CD14-positive monocyte (primary cell): ENCODE data around the gene NECTIN1. TPM values are rescaled to one million over a fixed set of nuclear protein-coding genes. Genes with fewer than 3 reads are reported as not detected.

Experiments used
- DNase-seq, 3 donors: peaks; one replicate each; pipeline ENCODE4 v3.0.0-alpha.2; 2011 to 2022
- H2AFZ ChIP-seq: 2 replicates; pipeline ENCODE4 v1.6.0; 2012; ENCODE audit warnings: mild to moderate bottlenecking, low read depth, low read length, inconsistent platforms; ENCODE audit not compliant: insufficient read depth, poor library complexity, severe bottlenecking
- H3K27ac ChIP-seq, 2 donors: 1 replicate in 1 of 2; 2 replicates in 1 of 2; pipeline ENCODE4 v1.5.1; 2012 to 2013; ENCODE audit warnings: low read length in 2 of 2, control low read depth in 1 of 2, inconsistent platforms in 1 of 2, low read depth in 1 of 2, mild to moderate bottlenecking in 1 of 2
- H3K27me3 ChIP-seq, 2 donors: one replicate each; pipeline versions ENCODE4 v1.6.0 to v1.6.1; 2011 to 2013; ENCODE audit warnings: low read length in 2 of 2; ENCODE audit not compliant: control insufficient read depth in 2 of 2, insufficient read depth in 2 of 2
- H3K36me3 ChIP-seq, 2 donors: replicated peaks in 1 of 2; 1 replicate in 1 of 2; 2 replicates in 1 of 2; pipeline versions ENCODE4 v1.5.1 to v1.6.1; 2012 to 2013; ENCODE audit warnings: low read length in 2 of 2, control low read depth in 1 of 2, inconsistent platforms in 1 of 2, mild to moderate bottlenecking in 1 of 2; ENCODE audit not compliant: insufficient read depth in 2 of 2, control insufficient read depth in 1 of 2
- H3K4me1 ChIP-seq, 2 donors: 1 replicate in 1 of 2; 2 replicates in 1 of 2; pipeline versions ENCODE4 v1.5.1 to v1.6.1; 2012 to 2013; ENCODE audit warnings: low read length in 2 of 2, control low read depth in 1 of 2, inconsistent platforms in 1 of 2, mild to moderate bottlenecking in 1 of 2, moderate library complexity in 1 of 2; ENCODE audit not compliant: insufficient read depth in 2 of 2, control insufficient read depth in 1 of 2
- H3K4me2 ChIP-seq: replicated peaks from 2 replicates; pipeline ENCODE3; 2012; ENCODE audit warnings: low read length, moderate library complexity, mild to moderate bottlenecking; ENCODE audit not compliant: poor library complexity, severe bottlenecking; ENCODE audit errors: extremely low read depth
- H3K4me3 ChIP-seq, 3 experiments: fragments of 200-600 bp in 1 of 3; sonication (generic) in 1 of 3; replicated peaks in 1 of 3; 1 replicate in 2 of 3; 2 replicates in 1 of 3; pipeline ENCODE4 v1.5.1; 2011 to 2013; ENCODE audit warnings: low read length in 3 of 3, mild to moderate bottlenecking in 3 of 3, control low read depth in 2 of 3, low read depth in 2 of 3, inconsistent platforms in 1 of 3, moderate library complexity in 1 of 3
- H3K79me2 ChIP-seq: 2 replicates; pipeline ENCODE4 v1.6.0; 2012; ENCODE audit warnings: mild to moderate bottlenecking, control low read depth, inconsistent platforms, low read length, moderate library complexity; ENCODE audit not compliant: insufficient read depth
- H3K9ac ChIP-seq: 2 replicates; pipeline ENCODE4 v1.6.0; 2017; ENCODE audit warnings: low read length, mild to moderate bottlenecking; ENCODE audit not compliant: insufficient read depth, poor library complexity, severe bottlenecking
- H3K9me3 ChIP-seq, 2 donors: replicated peaks in 1 of 2; 1 replicate in 1 of 2; 2 replicates in 1 of 2; pipeline versions ENCODE4 v1.5.1 to v1.6.1; 2012 to 2013; ENCODE audit warnings: low read length in 2 of 2, control low read depth in 1 of 2; ENCODE audit not compliant: control insufficient read depth in 1 of 2, insufficient read depth in 1 of 2
- H4K20me1 ChIP-seq: 2 replicates; pipeline ENCODE4 v1.6.0; 2012; ENCODE audit warnings: mild to moderate bottlenecking, low read length, control low read depth, moderate library complexity; ENCODE audit not compliant: insufficient read depth
- H3K27ac Mint-ChIP-seq, 7 donors: one replicate each; pipeline ENCODE4 v1.8.0; 2020; ENCODE audit warnings: mild to moderate bottlenecking in 7 of 7, mixed read lengths in 7 of 7, moderate library complexity in 6 of 7, inconsistent platforms in 2 of 7
- H3K27me3 Mint-ChIP-seq, 3 donors: one replicate each; pipeline ENCODE4 v1.8.0; 2021 to 2022; ENCODE audit warnings: low read depth in 3 of 3, mild to moderate bottlenecking in 3 of 3, mixed read lengths in 3 of 3, moderate library complexity in 3 of 3, inconsistent platforms in 1 of 3
- H3K36me3 Mint-ChIP-seq, 2 donors: one replicate each; pipeline ENCODE4 v1.8.0; 2020; ENCODE audit warnings: mixed read lengths in 2 of 2, inconsistent platforms in 1 of 2, mild to moderate bottlenecking in 1 of 2
- H3K4me1 Mint-ChIP-seq: one replicate; pipeline ENCODE4 v1.8.0; 2020; ENCODE audit warnings: mild to moderate bottlenecking, mixed read lengths
- H3K4me3 Mint-ChIP-seq, 2 donors: one replicate each; pipeline ENCODE4 v1.8.0; 2020; ENCODE audit warnings: mild to moderate bottlenecking in 2 of 2, mixed read lengths in 2 of 2, moderate library complexity in 1 of 2
- H3K9me3 Mint-ChIP-seq, 7 donors: one replicate each; pipeline ENCODE4 v1.8.0; 2020 to 2022; ENCODE audit warnings: mixed read lengths in 7 of 7, mild to moderate bottlenecking in 6 of 7, moderate library complexity in 6 of 7, inconsistent platforms in 2 of 7
- WGBS: methylation state at CpG from one replicate; pipeline ENCODE4 v1.1.5; 2013; ENCODE audit warnings: missing lambda C conversion rate; ENCODE audit not compliant: insufficient coverage; 5-methylcytosine and 5-hydroxymethylcytosine counted together
- intact Hi-C, 2 donors: fragments of 100-400 bp; cut with micrococcal nuclease; formaldehyde crosslinking; loops; one replicate each; pipeline versions ENCODE4 v1.15.0 to v1.15.1; 2023
- polyA plus RNA-seq, 3 donors: library from polyadenylated mRNA; depleted of rRNA in 1 of 3; unstranded in 2 of 3; stranded (reverse) in 1 of 3; fragments of 300-500 nt in 2 of 3; fragments of >200 nt in 1 of 3; fragmentation: Illumina TruSeq in 2 of 3; gene quantifications; 1 replicate in 2 of 3; 2 replicates in 1 of 3; pipeline ENCODE4 v1.2.3, GENCODE V29; 2012 to 2021
- TF ChIP-seq, protein P1 (sequence below): fragments of 200-600 bp; IDR thresholded peaks from one replicate; pipeline ENCODE4 v1.8.0; 2022; ENCODE audit warnings: antibody characterized with exemption, mild to moderate bottlenecking

Gene NECTIN1
- polyA plus RNA-seq, 3 donors, result 0.53 to 8.3 (median 0.85) TPM

DNA sequence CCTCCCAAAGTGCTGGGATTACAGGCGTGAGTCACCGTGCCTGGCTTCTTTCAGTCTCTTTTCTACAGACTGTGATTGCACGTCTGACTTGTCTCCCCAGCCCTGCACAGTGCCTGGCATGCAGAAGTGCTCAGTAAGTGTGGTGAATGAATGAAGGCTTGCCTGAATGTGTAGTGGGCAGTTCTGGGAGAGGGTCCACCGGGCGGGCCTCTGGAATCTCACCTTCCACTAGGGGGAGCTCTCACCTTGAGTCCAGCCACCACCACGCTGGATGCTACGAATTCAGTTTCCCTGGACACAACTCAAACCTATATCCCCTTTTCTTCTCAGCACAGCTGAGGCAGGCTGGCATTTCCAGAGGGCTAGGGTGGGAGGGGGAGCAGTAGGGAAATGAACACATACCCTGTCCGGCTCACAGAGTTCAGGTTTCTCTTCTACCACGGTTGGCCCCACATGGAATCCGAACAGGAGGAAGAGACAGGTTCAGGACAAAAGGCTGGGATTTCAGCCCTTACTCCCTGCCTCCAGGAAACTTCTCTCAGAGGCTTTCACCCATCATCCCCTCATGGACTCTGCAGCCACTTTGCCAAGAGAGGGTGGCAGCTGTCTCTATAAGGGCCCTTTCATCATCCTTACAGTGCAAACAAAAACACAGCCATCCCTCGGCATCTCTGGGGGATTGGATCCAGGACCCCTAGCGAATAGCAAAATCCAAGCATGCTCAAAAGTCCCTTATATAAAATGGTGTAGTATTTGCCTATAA, 86.8 kb downstream of the NECTIN1 start:
- H3K4me2 ChIP-seq, result no peak overlapping the region
- H3K4me1 Mint-ChIP-seq, result peaks cover 4% of the 10 kb centered on the region
- H3K36me3 ChIP-seq, result no peaks in the 10 kb centered on the region
- H4K20me1 ChIP-seq, result no peaks in the 10 kb centered on the region
- no peaks in the 10 kb centered on the region for H3K9me3 Mint-ChIP-seq
- H3K4me3 Mint-ChIP-seq, result no peak overlapping the region
- no peaks in the 10 kb centered on the region for H3K4me1 ChIP-seq
- TF ChIP-seq, protein P1, sequence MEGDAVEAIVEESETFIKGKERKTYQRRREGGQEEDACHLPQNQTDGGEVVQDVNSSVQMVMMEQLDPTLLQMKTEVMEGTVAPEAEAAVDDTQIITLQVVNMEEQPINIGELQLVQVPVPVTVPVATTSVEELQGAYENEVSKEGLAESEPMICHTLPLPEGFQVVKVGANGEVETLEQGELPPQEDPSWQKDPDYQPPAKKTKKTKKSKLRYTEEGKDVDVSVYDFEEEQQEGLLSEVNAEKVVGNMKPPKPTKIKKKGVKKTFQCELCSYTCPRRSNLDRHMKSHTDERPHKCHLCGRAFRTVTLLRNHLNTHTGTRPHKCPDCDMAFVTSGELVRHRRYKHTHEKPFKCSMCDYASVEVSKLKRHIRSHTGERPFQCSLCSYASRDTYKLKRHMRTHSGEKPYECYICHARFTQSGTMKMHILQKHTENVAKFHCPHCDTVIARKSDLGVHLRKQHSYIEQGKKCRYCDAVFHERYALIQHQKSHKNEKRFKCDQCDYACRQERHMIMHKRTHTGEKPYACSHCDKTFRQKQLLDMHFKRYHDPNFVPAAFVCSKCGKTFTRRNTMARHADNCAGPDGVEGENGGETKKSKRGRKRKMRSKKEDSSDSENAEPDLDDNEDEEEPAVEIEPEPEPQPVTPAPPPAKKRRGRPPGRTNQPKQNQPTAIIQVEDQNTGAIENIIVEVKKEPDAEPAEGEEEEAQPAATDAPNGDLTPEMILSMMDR, result peak; percentile 59
- H3K27ac ChIP-seq, result no peak overlapping the region
- H3K4me3 ChIP-seq, result no peak overlapping the region
- no peaks in the 10 kb centered on the region for H3K27me3 ChIP-seq
- no peaks in the 10 kb centered on the region for H3K36me3 Mint-ChIP-seq
- intact Hi-C loops, result no loop called here
- WGBS, result 96% methylated on average over 3 of the region's 12 CpGs
- no peak overlapping the region for H3K9ac ChIP-seq
- no peak overlapping the region for H3K27ac Mint-ChIP-seq
- H3K79me2 ChIP-seq, result no peaks in the 10 kb centered on the region
- peak; percentile 5 to 36 (median 13) for DNase-seq
- H3K9me3 ChIP-seq, result no peaks in the 10 kb centered on the region
- no peak overlapping the region for H2AFZ ChIP-seq
- H3K27me3 Mint-ChIP-seq, result peaks cover 10 to 16% (median 11%) of the 10 kb centered on the region in 3 donors

- H3K27me3 Mint-ChIP-seq, result peaks cover 8 to 17% (median 10%) of the 10 kb centered on the region in 3 donors
- H3K4me1 Mint-ChIP-seq, result peaks cover 4% of the 10 kb centered on the region
- intact Hi-C loops, result no loop called here
- Histone ChIP-seq H3K4me1 (no peaks in the 10 kb centered on the region), H3K79me2 (no peaks in the 10 kb centered on the region), H3K9ac (no peak overlapping the region), H3K27ac (no peak overlapping the region), H3K4me2 (no peak overlapping the region), H3K36me3 (no peaks in the 10 kb centered on the region), H2AFZ (no peak overlapping the region), H3K9me3 (no peaks in the 10 kb centered on the region), H3K4me3 (no peak overlapping the region), H4K20me1 (no peaks in the 10 kb centered on the region), H3K27me3 (no peaks in the 10 kb centered on the region)
- no peak overlapping the region for H3K27ac Mint-ChIP-seq
- H3K36me3 Mint-ChIP-seq, result no peaks in the 10 kb centered on the region
- WGBS, result 83% methylated on average over 2 of the region's 6 CpGs
- no peak overlapping the region for H3K4me3 Mint-ChIP-seq
- no peak for DNase-seq
- H3K9me3 Mint-ChIP-seq, result no peaks in the 10 kb centered on the region
- TF ChIP-seq, protein P1, result no peak
Measured at GRCh38 chr11:119640541-119640940, 88.5 kb downstream of the NECTIN1 start.
